ENCODE data around the gene SMAD6.

SMAD6 gene

GRCh38 chr15:66786708-66787488 lies 84.9 kb downstream of the SMAD6 start:
- H3K4me1 ChIP-seq (ENCODE audit: low read depth, poor library complexity, severe bottlenecking), result no peaks in the 10 kb centered on the region
- no peaks in the 10 kb centered on the region for H3K27me3 ChIP-seq (ENCODE audit: insufficient read depth, low read depth)
- H3K79me2 ChIP-seq (ENCODE audit: insufficient read depth, low read depth), result no peaks in the 10 kb centered on the region
- H4K20me1 ChIP-seq (ENCODE audit: insufficient read depth), result no peaks in the 10 kb centered on the region
- no peak overlapping the region for H3K4me3 ChIP-seq (IDR thresholded peaks at IDR 0.05; ENCODE audit: insufficient read depth, low read depth, low read length)
- no peak overlapping the region for H2AFZ ChIP-seq (ENCODE audit: low read depth)
- no peak overlapping the region for H3K9ac ChIP-seq
- H3K36me3 ChIP-seq (ENCODE audit: insufficient read depth), result no peaks in the 10 kb centered on the region
- H3K4me2 ChIP-seq, result no peak overlapping the region
- H3K27ac ChIP-seq, result no peak overlapping the region
- no peak for TF ChIP-seq CTCF (conservative IDR thresholded peaks at IDR 0.05; ENCODE audit: low read depth, low read length)

DNA sequence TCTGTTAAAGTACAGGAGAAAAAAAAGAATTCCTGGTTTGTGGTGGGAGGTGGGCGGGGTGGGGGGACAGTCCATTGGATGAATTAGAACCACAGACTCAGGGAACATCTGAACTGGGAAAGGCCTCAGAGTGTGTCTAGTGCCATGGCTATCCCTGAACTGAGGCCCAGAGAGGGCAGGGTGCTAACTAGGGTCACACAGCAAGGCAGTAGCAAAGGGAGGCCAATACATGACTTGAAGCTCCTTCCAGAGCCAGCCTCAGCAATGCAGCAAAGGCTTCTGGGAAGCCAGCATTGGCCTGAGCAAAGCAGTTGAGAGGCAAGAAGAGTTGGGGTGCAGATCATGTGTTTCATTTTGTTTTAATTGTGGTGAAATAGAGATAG lies 85.4 kb downstream of the SMAD6 start:
- Histone ChIP-seq H3K4me3 (IDR thresholded peaks at IDR 0.05; ENCODE audit: insufficient read depth, low read depth, low read length) (no peak overlapping the region), H3K4me2 (no peak overlapping the region), H3K36me3 (ENCODE audit: insufficient read depth) (no peaks in the 10 kb centered on the region), H3K4me1 (ENCODE audit: low read depth, poor library complexity, severe bottlenecking) (no peaks in the 10 kb centered on the region), H3K9ac (no peak overlapping the region), H3K79me2 (ENCODE audit: insufficient read depth, low read depth) (no peaks in the 10 kb centered on the region), H3K27me3 (ENCODE audit: insufficient read depth, low read depth) (no peaks in the 10 kb centered on the region), H2AFZ (ENCODE audit: low read depth) (no peak overlapping the region), H3K27ac (no peak overlapping the region), H4K20me1 (ENCODE audit: insufficient read depth) (no peaks in the 10 kb centered on the region)
- TF ChIP-seq CTCF (conservative IDR thresholded peaks at IDR 0.05; ENCODE audit: low read depth, low read length), result no peak

- Histone ChIP-seq H3K36me3 (ENCODE audit: insufficient read depth) (no peaks in the 10 kb centered on the region), H3K27ac (no peak overlapping the region), H3K79me2 (ENCODE audit: insufficient read depth, low read depth) (no peaks in the 10 kb centered on the region), H2AFZ (ENCODE audit: low read depth) (no peak overlapping the region), H3K27me3 (ENCODE audit: insufficient read depth, low read depth) (no peaks in the 10 kb centered on the region), H3K4me1 (ENCODE audit: low read depth, poor library complexity, severe bottlenecking) (no peaks in the 10 kb centered on the region), H3K4me3 (IDR thresholded peaks at IDR 0.05; ENCODE audit: insufficient read depth, low read depth, low read length) (no peak overlapping the region), H4K20me1 (ENCODE audit: insufficient read depth) (no peaks in the 10 kb centered on the region), H3K4me2 (no peak overlapping the region), H3K9ac (no peak overlapping the region)
- TF ChIP-seq CTCF (conservative IDR thresholded peaks at IDR 0.05; ENCODE audit: low read depth, low read length), result no peak
These were observed 86.0 kb downstream of the SMAD6 start for GRCh38 chr15:66788024-66788423.

- Histone ChIP-seq H3K4me1 (ENCODE audit: low read depth, poor library complexity, severe bottlenecking) (no peaks in the 10 kb centered on the region), H3K4me2 (no peak overlapping the region), H3K79me2 (ENCODE audit: insufficient read depth, low read depth) (no peaks in the 10 kb centered on the region), H3K9ac (no peak overlapping the region), H2AFZ (ENCODE audit: low read depth) (no peak overlapping the region), H3K27ac (no peak overlapping the region), H4K20me1 (ENCODE audit: insufficient read depth) (no peaks in the 10 kb centered on the region), H3K36me3 (ENCODE audit: insufficient read depth) (no peaks in the 10 kb centered on the region), H3K4me3 (IDR thresholded peaks at IDR 0.05; ENCODE audit: insufficient read depth, low read depth, low read length) (no peak overlapping the region), H3K27me3 (ENCODE audit: insufficient read depth, low read depth) (no peaks in the 10 kb centered on the region)
- TF ChIP-seq CTCF (conservative IDR thresholded peaks at IDR 0.05; ENCODE audit: low read depth, low read length), result no peak
These were observed 87.3 kb downstream of the SMAD6 start for GRCh38 chr15:66789029-66790025.

Measured in KMS-11 (cell line).